Lung (tissue), 12 donors: ENCODE results near the gene PCGF6. TPM values are rescaled to one million over a fixed set of nuclear protein-coding genes. Genes with fewer than 3 reads are reported as not detected.
A peak's percentile ranks its signal among the peaks of the same experiment; 100 is the strongest.
"Not testable (repeated sequence)": the region's sequence is repeated elsewhere in the genome, so short reads cannot be mapped to it uniquely, and the experiment has no call there.

Experiments used
- ATAC-seq: fragments of 200-7000 bp; cut with Tn5 transposase; one replicate; pipeline ENCODE4 v1.9.1; 2020; ENCODE audit warnings: moderate number of reproducible peaks; ENCODE audit not compliant: insufficient read depth, low FRiP score
- DNase-seq, 3 donors: peaks; one replicate each; pipeline ENCODE4 v3.0.0-alpha.2; 2013 to 2017
- H3K27ac ChIP-seq, 2 donors: one replicate each; pipeline ENCODE4 v1.5.1; 2013; ENCODE audit warnings: mild to moderate bottlenecking in 2 of 2, moderate library complexity in 2 of 2, control low read depth in 1 of 2, inconsistent platforms in 1 of 2, low read depth in 1 of 2, low read length in 1 of 2
- H3K27me3 ChIP-seq, 3 donors: one replicate each; pipeline ENCODE4 v1.5.1; 2013; ENCODE audit warnings: low read length in 2 of 3; ENCODE audit not compliant: control insufficient read depth in 3 of 3, insufficient read depth in 3 of 3
- H3K36me3 ChIP-seq, 4 donors: one replicate each; pipeline ENCODE4 v1.5.1; 2013; ENCODE audit warnings: low read length in 4 of 4, mild to moderate bottlenecking in 1 of 4, moderate library complexity in 1 of 4; ENCODE audit not compliant: control insufficient read depth in 4 of 4, insufficient read depth in 4 of 4
- H3K4me1 ChIP-seq, 5 donors: one replicate each; pipeline ENCODE4 v1.5.1; 2013; ENCODE audit warnings: low read length in 5 of 5, mild to moderate bottlenecking in 2 of 5, moderate library complexity in 1 of 5; ENCODE audit not compliant: control insufficient read depth in 5 of 5, insufficient read depth in 5 of 5
- H3K4me3 ChIP-seq: one replicate; pipeline ENCODE4 v1.5.1; 2013; ENCODE audit warnings: mild to moderate bottlenecking, control low read depth, moderate library complexity
- H3K9ac ChIP-seq, 2 donors: one replicate each; pipeline ENCODE4 v1.5.1; 2013; ENCODE audit warnings: low read length in 2 of 2, control low read depth in 1 of 2; ENCODE audit not compliant: insufficient read depth in 1 of 2
- H3K9me3 ChIP-seq, 4 donors: one replicate each; pipeline ENCODE4 v1.5.1; 2013; ENCODE audit warnings: low read length in 3 of 4, mild to moderate bottlenecking in 1 of 4, moderate library complexity in 1 of 4; ENCODE audit not compliant: control insufficient read depth in 4 of 4, insufficient read depth in 3 of 4
- CTCF ChIP-seq: IDR thresholded peaks from 2 replicates; pipeline ENCODE4 v1.5.1; 2012; ENCODE audit warnings: mild to moderate bottlenecking; ENCODE audit errors: control extremely low read depth, extremely low read depth
- WGBS, 2 donors: extraction: QIAGEN DNeasy Blood & Tissue Kit; methylation state at CpG; one replicate each; pipeline ENCODE4 v1.1.7; 2013; 5-methylcytosine and 5-hydroxymethylcytosine counted together
- polyA plus RNA-seq, 2 donors: library from polyadenylated mRNA; stranded (reverse); fragments of 200-250 nt; gene quantifications; one replicate each; pipeline ENCODE4 v1.2.1, GENCODE V29; 2013
- total RNA-seq, 2 donors: library from RNA; depleted of rRNA in 1 of 2; stranded (reverse); fragments of >200 nt in 1 of 2; gene quantifications; one replicate each; pipeline ENCODE4 v1.2.1, GENCODE V29; 2014 to 2021
- donor health status: control.
- donor health status: control.
- donor health status: Bipolar disorder and iron deficiency.
- donor health status: healthy.
- donor health status: DM: yes; HTN: yes; CAD: no.

Gene PCGF6
- total and polyA plus RNA-seq, 4 donors: 5.2 to 7.7 (median 6.5) TPM

- H3K36me3 ChIP-seq: peaks cover 0 to 5% (median 0%) of the 10 kb centered on the region in 4 donors
- no peaks in the 10 kb centered on the region for H3K27me3 ChIP-seq
- peaks cover 0 to 6% (median 0%) of the 10 kb centered on the region in 5 donors for H3K4me1 ChIP-seq
- no peaks in the 10 kb centered on the region for H3K9me3 ChIP-seq
- no peak for DNase-seq
- H3K4me3 ChIP-seq: no peak overlapping the region
- no peak for ATAC-seq
- WGBS, 2 donors: 59 to 60% methylated on average over 10 of the region's 10 CpGs
- H3K27ac ChIP-seq: peak overlapping the region; percentile 93 to 97
- H3K9ac ChIP-seq: peak overlapping the region in 1 of 2 donors; percentile 58
- no peak for TF ChIP-seq CTCF
These were observed 16.4 kb upstream of the PCGF6 start for GRCh38 chr10:103367379-103367781.

GRCh38 chr10:103360791-103361190 is 9.9 kb upstream of the PCGF6 start:
- not testable (repeated sequence) for H3K4me3 ChIP-seq, H3K4me1 ChIP-seq, H3K9me3 ChIP-seq, ATAC-seq, H3K36me3 ChIP-seq, H3K27me3 ChIP-seq, H3K27ac ChIP-seq, DNase-seq, H3K9ac ChIP-seq
- WGBS, 2 donors: 96% methylated on average over 9 of the region's 9 CpGs

DNA sequence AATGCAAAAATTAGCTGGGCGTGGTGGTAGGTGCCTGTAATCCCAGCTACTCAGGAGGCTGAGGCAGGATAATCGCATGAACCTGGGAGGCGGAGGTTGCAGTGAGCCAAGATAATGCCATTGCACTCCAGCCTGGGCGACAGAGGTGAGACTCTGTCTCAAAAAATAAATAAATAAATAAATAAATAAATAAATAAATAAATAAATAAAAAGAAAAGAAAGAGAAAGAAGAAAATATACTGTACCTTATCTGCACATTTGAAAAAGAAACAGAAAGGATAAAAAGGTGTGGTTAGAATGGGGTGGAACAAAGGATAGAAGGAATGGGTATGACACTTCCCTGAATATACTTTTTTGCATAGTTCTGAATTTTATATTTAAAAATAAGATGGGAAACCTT is 8.6 kb upstream of the PCGF6 start:
- H3K4me1 ChIP-seq, H3K9ac ChIP-seq, H3K27ac ChIP-seq, H3K4me3 ChIP-seq, ATAC-seq, DNase-seq, H3K27me3 ChIP-seq, H3K36me3 ChIP-seq, H3K9me3 ChIP-seq: not testable (repeated sequence)
- 95 to 100% methylated on average over 4 of the region's 4 CpGs for WGBS, 2 donors

- H3K27ac ChIP-seq: no peak overlapping the region
- no peak overlapping the region for H3K9ac ChIP-seq
- H3K4me1 ChIP-seq: peaks cover 0 to 4% (median 0%) of the 10 kb centered on the region in 5 donors
- H3K4me3 ChIP-seq: no peak overlapping the region
- ATAC-seq (no peak), DNase-seq (no peak)
- no peaks in the 10 kb centered on the region for H3K9me3 ChIP-seq
- no peaks in the 10 kb centered on the region for H3K27me3 ChIP-seq
- H3K36me3 ChIP-seq: no peaks in the 10 kb centered on the region
- 82 to 86% methylated on average over 5 of the region's 5 CpGs for WGBS, 2 donors
- TF ChIP-seq CTCF: no peak
These were observed 5.1 kb upstream of the PCGF6 start for GRCh38 chr10:103355906-103356599.

- not testable (repeated sequence) for DNase-seq, H3K9me3 ChIP-seq, H3K27ac ChIP-seq, H3K36me3 ChIP-seq, ATAC-seq, H3K27me3 ChIP-seq, H3K4me3 ChIP-seq, H3K4me1 ChIP-seq, H3K9ac ChIP-seq
- 91 to 96% methylated on average over 4 of the region's 4 CpGs for WGBS, 2 donors
These were observed 3.6 kb upstream of the PCGF6 start for GRCh38 chr10:103354567-103354966.
